SK-N-SH (cell line): ENCODE measurements around the gene KIF16B. TPM values are rescaled to one million over a fixed set of nuclear protein-coding genes. Genes with fewer than 3 reads are reported as not detected.
A peak's percentile ranks its signal among the peaks of the same experiment; 100 is the strongest.

Experiments used
- CTCF ChIA-PET: fragments of 300-600, 350-600 bp; formaldehyde crosslinking; extraction: SDS; loops from one replicate; lab custom pipeline; 2021; lab: Yijun Ruan, JAX
- POLR2A ChIA-PET: fragments of 350-600 bp; sonication (Branson Sonifier 250); formaldehyde crosslinking; extraction: SDS; loops from one replicate; lab custom pipeline; 2020; ENCODE audit warnings: antibody characterized with exemption, inconsistent platforms; lab: Yijun Ruan, JAX
- DNase-seq: peaks from one replicate; pipeline ENCODE4 v3.0.0; 2012
- H2AFZ ChIP-seq: fragments of 200-600 bp; sonication (generic); 2 replicates; pipeline ENCODE4 v1.8.1; 2016; ENCODE audit warnings: antibody characterized with exemption, mild to moderate bottlenecking, low read depth
- H3F3A ChIP-seq: fragments of 200-600 bp; sonication (generic); replicated peaks from 2 replicates; pipeline ENCODE3; 2016; ENCODE audit warnings: antibody characterized with exemption, mild to moderate bottlenecking; ENCODE audit not compliant: insufficient read depth
- H3K27ac ChIP-seq, 2 experiments: fragments of 200-500 bp in 1 of 2; fragments of 200-600 bp in 1 of 2; sonication (Bioruptor generic) in 1 of 2; sonication (generic), shearing (Covaris generic) in 1 of 2; 2 replicates each; pipeline versions ENCODE4 v1.5.1 to v1.6.1; 2014 to 2016; ENCODE audit warnings: low read depth in 2 of 2, inconsistent platforms in 1 of 2, low read length in 1 of 2, mild to moderate bottlenecking in 1 of 2, mixed read lengths in 1 of 2
- H3K27me3 ChIP-seq: fragments of 200-600 bp; sonication (generic), shearing (Covaris generic); 2 replicates; pipeline ENCODE4 v1.6.1; 2016; ENCODE audit warnings: mixed run types; ENCODE audit not compliant: insufficient read depth
- H3K36me3 ChIP-seq, 2 experiments: fragments of 200-500 bp in 1 of 2; fragments of 200-600 bp in 1 of 2; sonication (Bioruptor generic) in 1 of 2; sonication (generic) in 1 of 2; replicated peaks in 1 of 2; 2 replicates each; pipeline versions ENCODE3 to v1.5.1; 2014 to 2016; ENCODE audit warnings: low read length in 1 of 2, mild to moderate bottlenecking in 1 of 2; ENCODE audit not compliant: insufficient read depth in 2 of 2, control insufficient read depth in 1 of 2
- H3K4me1 ChIP-seq, 2 experiments: fragments of 200-500 bp in 1 of 2; fragments of 200-600 bp in 1 of 2; sonication (Bioruptor generic) in 1 of 2; sonication (generic), shearing (Covaris generic) in 1 of 2; 2 replicates each; pipeline versions ENCODE4 v1.5.1 to v1.6.1; 2014 to 2016; ENCODE audit warnings: low read depth in 1 of 2, low read length in 1 of 2, mixed run types in 1 of 2; ENCODE audit not compliant: insufficient read depth in 2 of 2, control insufficient read depth in 1 of 2
- H3K4me2 ChIP-seq: fragments of 200-600 bp; sonication (generic), shearing (Covaris generic); 2 replicates; pipeline ENCODE4 v1.6.1; 2017; ENCODE audit warnings: mixed run types
- H3K4me3 ChIP-seq, 2 experiments: fragments of 200-500 bp in 1 of 2; fragments of 200-600 bp in 1 of 2; sonication (Bioruptor generic) in 1 of 2; sonication (generic), shearing (Covaris generic) in 1 of 2; 2 replicates each; pipeline versions ENCODE4 v1.5.1 to v1.8.1; 2014 to 2016; ENCODE audit warnings: low read depth in 2 of 2, inconsistent platforms in 1 of 2, low read length in 1 of 2, mild to moderate bottlenecking in 1 of 2, mixed read lengths in 1 of 2, moderate library complexity in 1 of 2
- H3K79me2 ChIP-seq: fragments of 200-600 bp; sonication (generic); 2 replicates; pipeline ENCODE4 v1.8.1; 2017; ENCODE audit warnings: mild to moderate bottlenecking; ENCODE audit not compliant: insufficient read depth
- H3K9ac ChIP-seq: fragments of 200-600 bp; sonication (generic); 2 replicates; pipeline ENCODE4 v1.6.1; 2017; ENCODE audit warnings: mixed run types
- H3K9me2 ChIP-seq: fragments of 200-600 bp; sonication (generic); 2 replicates; pipeline ENCODE4 v1.6.1; 2017; ENCODE audit warnings: mixed run types
- H3K9me3 ChIP-seq: fragments of 200-600 bp; sonication (generic); 2 replicates; pipeline ENCODE4 v1.6.1; 2017; ENCODE audit warnings: mixed run types, mild to moderate bottlenecking, moderate library complexity
- H4K20me1 ChIP-seq: fragments of 200-600 bp; sonication (generic); 2 replicates; pipeline ENCODE4 v1.6.1; 2017; ENCODE audit warnings: mild to moderate bottlenecking, mixed run types; ENCODE audit not compliant: insufficient read depth
- CHD2 ChIP-seq: fragments of 150-350 bp; IDR thresholded peaks from 2 replicates; pipeline ENCODE4 v1.6.1; 2018; ENCODE audit warnings: low read length; ENCODE audit not compliant: partially characterized antibody
- EP300 ChIP-seq, 2 experiments: IDR thresholded peaks; 2 replicates each; pipeline versions ENCODE4 v1.4.0 to v1.6.1; 2012; ENCODE audit warnings: borderline replicate concordance in 1 of 2, low read depth in 1 of 2, low read length in 1 of 2
- GABPA ChIP-seq: IDR thresholded peaks from 2 replicates; pipeline ENCODE4 v1.4.0; 2012; ENCODE audit warnings: low read depth, mild to moderate bottlenecking
- GATA2 ChIP-seq: sonication (generic); formaldehyde crosslinking; IDR thresholded peaks from 2 replicates; pipeline ENCODE4 v1.5.0; 2020; ENCODE audit warnings: mild to moderate bottlenecking, missing genetic modification reagents
- MAX ChIP-seq: IDR thresholded peaks from 2 replicates; pipeline ENCODE4 v1.4.0; 2012; ENCODE audit warnings: low read depth
- MEF2A ChIP-seq: IDR thresholded peaks from 2 replicates; pipeline ENCODE4 v1.4.0; 2012; ENCODE audit warnings: low read depth, borderline replicate concordance
- POLR2AphosphoS5 ChIP-seq: IDR thresholded peaks from 2 replicates; pipeline ENCODE4 v1.6.1; 2012; ENCODE audit warnings: low read depth, low read length
- RCOR1 ChIP-seq: fragments of 150-350 bp; IDR thresholded peaks from 2 replicates; pipeline ENCODE4 v1.6.1; 2017; ENCODE audit warnings: antibody characterized with exemption, low read length
- RFX5 ChIP-seq: IDR thresholded peaks from 2 replicates; pipeline ENCODE4 v1.6.1; 2012; ENCODE audit warnings: mild to moderate bottlenecking, improper control_type of control experiment, low read length
- TCF12 ChIP-seq: IDR thresholded peaks from 2 replicates; pipeline ENCODE4 v1.4.0; 2012
- TEAD4 ChIP-seq: IDR thresholded peaks from 2 replicates; pipeline ENCODE4 v1.4.0; 2012; ENCODE audit warnings: mild to moderate bottlenecking, borderline replicate concordance; ENCODE audit not compliant: insufficient read depth
- WGBS: methylation state at CpG from one replicate; pipeline ENCODE4 v1.1.6; 2017; ENCODE audit warnings: low lambda C conversion rate; 5-methylcytosine and 5-hydroxymethylcytosine counted together
- polyA plus RNA-seq, 3 experiments: library from polyadenylated mRNA; depleted of rRNA; stranded (reverse); fragments of >200 nt; gene quantifications; 2 replicates each; pipeline ENCODE4 v1.2.3, GENCODE V29; 2012
- TF ChIP-seq, protein P1 (sequence below): IDR thresholded peaks from 2 replicates; pipeline ENCODE4 v1.4.0; 2012; ENCODE audit warnings: low read depth, borderline replicate concordance

Gene KIF16B
- polyA plus RNA-seq, 1 of the 3 experiments (the other 2 are of a cell fraction), result 3.3 TPM

- H3K9me2 ChIP-seq, result no peaks in the 10 kb centered on the region
- H3K27me3 ChIP-seq, result no peaks in the 10 kb centered on the region
- no peaks in the 10 kb centered on the region for H3K79me2 ChIP-seq
- no peak overlapping the region for H3K4me2 ChIP-seq
- peak overlapping the region in 1 of 2 experiments; percentile 78; a peak in 2 of 4 replicates for H3K27ac ChIP-seq
- no peaks in the 10 kb centered on the region for H3F3A ChIP-seq
- H3K9ac ChIP-seq, result no peak overlapping the region
- no peak overlapping the region for H2AFZ ChIP-seq
- no peak for DNase-seq
- peaks cover 0 to 20% of the 10 kb centered on the region in 2 experiments; a peak in 2 of 4 replicates for H3K4me1 ChIP-seq
- ChIA-PET POLR2A (no interaction called here), CTCF (interaction anchor here (1.3 to 1.6 kb wide), 2 partner anchors 9 to 29 kb away, joined by 4 to 5 read pairs; no protein-coding TSS in a partner anchor)
- H3K4me3 ChIP-seq, result no peak overlapping the region
- H3K36me3 ChIP-seq, result no peaks in the 10 kb centered on the region
- no peaks in the 10 kb centered on the region for H3K9me3 ChIP-seq
- WGBS, result 92% methylated on average over 3 of the region's 3 CpGs
- no peak for TF ChIP-seq GATA2 (CRISPR knock-in tag)
- TF ChIP-seq MEF2A, result no peak
- TF ChIP-seq TCF12, result no peak
- no peak for TF ChIP-seq GABPA
- no peaks in the 10 kb centered on the region for H4K20me1 ChIP-seq
These were observed 126.3 kb downstream of the KIF16B start for GRCh38 chr20:16446991-16447390.

DNA sequence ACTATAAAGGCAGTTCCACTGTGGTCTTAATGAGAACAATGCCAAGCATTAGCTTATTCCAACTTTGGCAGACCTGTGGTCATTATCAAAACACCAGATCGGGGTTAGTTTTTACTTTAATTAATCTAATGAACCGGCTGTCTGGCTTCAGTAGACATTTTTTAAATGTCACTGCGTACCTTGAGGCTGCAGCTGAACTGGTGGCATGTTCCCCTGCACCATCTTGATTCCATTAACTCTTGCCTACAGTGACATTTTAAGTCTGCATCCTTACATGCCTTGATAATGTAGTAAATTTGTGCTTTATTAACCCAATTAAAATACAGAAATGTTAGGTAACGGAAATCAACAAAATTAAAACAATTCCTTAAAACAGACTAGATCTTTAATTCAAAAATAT, 127.0 kb downstream of the KIF16B start:
- Histone ChIP-seq H2AFZ (no peak overlapping the region), H3K79me2 (no peaks in the 10 kb centered on the region), H3K4me1 (peaks cover 0 to 22% of the 10 kb centered on the region in 2 experiments; a peak in 2 of 4 replicates), H3K9me3 (no peaks in the 10 kb centered on the region), H3F3A (no peaks in the 10 kb centered on the region), H3K9ac (no peak overlapping the region), H3K27me3 (no peaks in the 10 kb centered on the region), H3K9me2 (no peaks in the 10 kb centered on the region), H4K20me1 (no peaks in the 10 kb centered on the region), H3K4me2 (no peak overlapping the region), H3K4me3 (no peak overlapping the region), H3K27ac (peak overlapping the region in 1 of 2 experiments; percentile 79; a peak in 2 of 4 replicates), H3K36me3 (no peaks in the 10 kb centered on the region)
- DNase-seq, result peak; percentile 14
- CTCF ChIA-PET, result interaction anchor here (1.6 kb wide), 1 partner anchor 29 kb away, joined by 5 read pairs; no protein-coding TSS in a partner anchor
- POLR2A ChIA-PET, result no interaction called here
- peak; percentile 72 for TF ChIP-seq CHD2
- TF ChIP-seq RFX5, result no peak
- TF ChIP-seq, protein P1, sequence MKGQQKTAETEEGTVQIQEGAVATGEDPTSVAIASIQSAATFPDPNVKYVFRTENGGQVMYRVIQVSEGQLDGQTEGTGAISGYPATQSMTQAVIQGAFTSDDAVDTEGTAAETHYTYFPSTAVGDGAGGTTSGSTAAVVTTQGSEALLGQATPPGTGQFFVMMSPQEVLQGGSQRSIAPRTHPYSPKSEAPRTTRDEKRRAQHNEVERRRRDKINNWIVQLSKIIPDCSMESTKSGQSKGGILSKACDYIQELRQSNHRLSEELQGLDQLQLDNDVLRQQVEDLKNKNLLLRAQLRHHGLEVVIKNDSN, result no peak
- TF ChIP-seq POLR2AphosphoS5, result no peak
- TF ChIP-seq MAX, result no peak
- TF ChIP-seq MEF2A, result no peak
- TF ChIP-seq EP300 (IDR thresholded peaks at IDR 0.05; ENCODE audit: borderline replicate concordance in 1 of 2, low read depth in 1 of 2, low read length in 1 of 2), result peak in 1 of 2 experiments; percentile 92; a peak in 2 of 4 replicates
- peak; percentile 98 for TF ChIP-seq RCOR1
- TF ChIP-seq TEAD4, result no peak
- WGBS, result 57% methylated on average over 4 of the region's 4 CpGs
